H1 (cell line): Measurements from ENCODE around the gene C19orf25. TPM values are rescaled to one million over a fixed set of nuclear protein-coding genes. Genes with fewer than 3 reads are reported as not detected.

ENCODE experiments used
- EZH2 ChIP-seq: fragments of 200-600 bp; sonication (generic); IDR thresholded peaks from 2 replicates; pipeline ENCODE4 v1.7.1; 2012; ENCODE audit warnings: low read depth, mild to moderate bottlenecking, moderate library complexity, low read length, inconsistent platforms; ENCODE audit not compliant: severe bottlenecking
- polyA plus RNA-seq, 7 experiments: library from polyadenylated mRNA; depleted of rRNA in 3 of 7; stranded (reverse) in 5 of 7; unstranded in 2 of 7; fragments of >200 nt in 5 of 7; fragments of 200-250 nt in 2 of 7; gene quantifications; 1 replicate in 5 of 7; 2 replicates in 1 of 7; 4 replicates in 1 of 7; pipeline versions ENCODE4 v1.2.1 to v1.2.3, GENCODE V29; 2011 to 2013; ENCODE audit warnings: missing spikeins in 2 of 7, mixed read lengths in 2 of 7
- total RNA-seq: library from RNA; stranded (reverse); fragmentation: NEBNext Ultra II Directional; extraction: Animal tissue kit (Norgen Biotek cat#: 25700); gene quantifications from 2 replicates; pipeline ENCODE4 v1.2.1, GENCODE V29; 2021
- TF ChIP-seq, protein P1 (sequence below): IDR thresholded peaks from 2 replicates; pipeline ENCODE4 v1.6.1; 2012; ENCODE audit warnings: low read length, inconsistent platforms

The C19orf25 gene
- total and polyA plus RNA-seq, 2 of the 8 experiments (the other 6 are each of a cell fraction or from before 2014, with no cell fraction given) = 41.3 to 67.4 TPM

DNA sequence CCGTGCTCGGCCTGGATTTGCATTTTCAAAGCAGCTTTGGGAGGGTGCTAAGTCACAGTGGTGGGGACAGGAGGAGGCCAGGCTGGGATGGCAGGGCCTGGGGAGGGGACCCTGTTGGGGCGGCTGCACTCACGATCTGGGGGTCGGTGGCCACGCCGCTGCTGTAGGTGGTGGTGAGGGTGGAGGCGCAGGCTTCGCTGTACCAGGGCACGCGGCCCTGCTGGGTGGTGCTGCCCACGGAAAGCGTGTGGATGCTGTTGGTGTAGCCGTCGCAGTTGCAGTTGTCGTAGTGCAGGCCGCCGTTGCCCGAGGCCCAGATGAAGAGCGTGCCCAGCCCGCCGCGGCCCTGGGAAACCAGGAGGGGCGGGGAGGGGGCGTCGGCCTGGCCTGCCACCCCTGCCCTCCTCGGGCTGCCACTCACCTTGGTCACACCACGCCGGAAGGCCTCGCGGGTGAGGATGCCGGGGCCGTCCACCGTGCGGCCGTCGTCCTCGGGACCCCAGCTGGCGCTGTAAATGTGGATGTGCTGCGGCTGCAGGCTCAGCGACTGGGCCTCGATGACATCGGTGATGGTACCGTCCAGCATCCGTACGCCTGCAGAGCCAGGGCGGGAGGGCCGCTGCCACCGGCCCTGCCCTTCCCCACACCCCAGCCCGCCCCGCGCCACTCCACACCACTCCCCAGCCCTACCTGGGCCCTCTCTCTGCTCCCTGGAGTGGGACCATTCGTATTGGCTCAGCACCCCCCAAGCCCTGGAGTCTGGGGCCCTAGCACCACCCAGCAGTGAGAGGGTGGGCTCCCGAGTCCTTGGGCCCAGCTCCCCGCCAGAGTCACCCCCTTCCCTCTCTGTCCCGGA is 7.9 kb upstream of the C19orf25 start (continued):
- TF ChIP-seq, protein P1, sequence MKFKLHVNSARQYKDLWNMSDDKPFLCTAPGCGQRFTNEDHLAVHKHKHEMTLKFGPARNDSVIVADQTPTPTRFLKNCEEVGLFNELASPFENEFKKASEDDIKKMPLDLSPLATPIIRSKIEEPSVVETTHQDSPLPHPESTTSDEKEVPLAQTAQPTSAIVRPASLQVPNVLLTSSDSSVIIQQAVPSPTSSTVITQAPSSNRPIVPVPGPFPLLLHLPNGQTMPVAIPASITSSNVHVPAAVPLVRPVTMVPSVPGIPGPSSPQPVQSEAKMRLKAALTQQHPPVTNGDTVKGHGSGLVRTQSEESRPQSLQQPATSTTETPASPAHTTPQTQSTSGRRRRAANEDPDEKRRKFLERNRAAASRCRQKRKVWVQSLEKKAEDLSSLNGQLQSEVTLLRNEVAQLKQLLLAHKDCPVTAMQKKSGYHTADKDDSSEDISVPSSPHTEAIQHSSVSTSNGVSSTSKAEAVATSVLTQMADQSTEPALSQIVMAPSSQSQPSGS = no peak
- no peak for TF ChIP-seq EZH2
